ENCODE data around the gene PPIL6. TPM values are rescaled to one million over a fixed set of nuclear protein-coding genes. Genes with fewer than 3 reads are reported as not detected.
A peak's percentile ranks its signal among the peaks of the same experiment; 100 is the strongest.

Gene PPIL6
- total and polyA plus RNA-seq, 4 donors, result 0.17 to 0.51 (median 0.30) TPM

DNA sequence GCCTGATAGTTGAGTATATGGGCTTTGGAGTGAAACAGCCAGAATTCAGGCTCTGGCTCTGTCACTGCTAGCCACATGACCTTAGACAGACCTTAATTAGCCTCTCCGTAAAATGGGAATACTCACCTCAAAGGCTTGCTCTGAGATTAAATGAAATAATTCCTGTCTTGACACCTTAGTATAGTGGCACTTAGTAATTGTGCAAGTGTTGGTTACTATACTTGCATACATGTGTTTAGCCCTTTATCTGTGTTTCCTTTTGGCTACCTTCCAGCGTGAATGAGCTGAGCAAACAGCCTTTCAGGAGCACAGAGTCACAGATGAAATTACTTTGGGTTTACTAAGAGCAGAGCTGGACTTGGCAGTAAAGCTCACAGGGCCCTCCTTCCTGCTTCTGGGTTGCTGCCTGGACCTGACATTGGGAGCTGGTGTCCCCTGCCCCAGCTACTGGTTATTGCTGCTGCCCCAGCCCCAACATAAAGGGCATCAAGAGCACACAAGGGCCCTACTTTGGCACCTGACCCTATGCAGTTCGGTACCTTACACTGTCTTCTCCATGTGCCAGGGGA is 90.9 kb downstream of the PPIL6 start:
- Histone ChIP-seq H3K9me3 (ENCODE audit: control insufficient read depth in 4 of 4, low read length in 3 of 4) (no peaks in the 10 kb centered on the region), H3K9ac (ENCODE audit: low read depth in 1 of 2, low read length in 2 of 2) (no peak overlapping the region), H3K4me3 (ENCODE audit: low read depth in 1 of 3, low read length in 3 of 3) (no peak overlapping the region), H3K27ac (ENCODE audit: low read depth in 1 of 2, low read length in 2 of 2) (no peak overlapping the region), H3K36me3 (ENCODE audit: control insufficient read depth in 4 of 4, insufficient read depth in 3 of 4, low read depth in 1 of 4, low read length in 3 of 4) (peaks cover 0 to 4% (median 1%) of the 10 kb centered on the region in 4 donors), H3K27me3 (ENCODE audit: control insufficient read depth in 4 of 4, insufficient read depth in 4 of 4, low read length in 3 of 4) (no peaks in the 10 kb centered on the region), H3K4me1 (ENCODE audit: control insufficient read depth in 4 of 4, insufficient read depth in 4 of 4, low read length in 3 of 4) (peaks cover 4 to 12% (median 6%) of the 10 kb centered on the region in 4 donors)
- no peak for DNase-seq (ENCODE audit: low spot score)
- 41% methylated on average over 3 of the region's 3 CpGs for WGBS
- TF ChIP-seq YY1 (IDR thresholded peaks at IDR 0.05) (no peak), RAD21 (IDR thresholded peaks at IDR 0.05) (peak in 1 of 2 donors; percentile 54), MAX (IDR thresholded peaks at IDR 0.05) (peak; percentile 13)

DNA sequence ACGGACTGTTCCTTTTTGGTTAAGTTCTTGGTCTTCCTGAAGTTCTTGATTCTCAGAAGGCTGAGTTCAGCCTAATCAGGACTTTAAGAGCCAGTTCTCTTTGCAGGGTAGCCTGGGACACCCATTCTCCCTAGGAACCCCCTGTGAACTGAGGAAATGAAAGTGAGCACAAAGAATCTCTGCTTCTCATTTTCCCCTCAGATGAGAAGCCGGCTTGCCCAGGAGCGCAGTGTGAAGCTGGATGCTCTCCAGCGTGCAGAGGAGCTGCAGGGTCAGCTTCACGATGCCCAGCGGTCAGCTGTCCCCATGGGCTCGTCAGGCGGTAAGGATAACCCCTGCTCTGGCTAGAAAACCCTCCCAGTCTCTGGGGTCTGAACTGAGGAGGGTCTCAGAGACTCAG is 92.2 kb downstream of the PPIL6 start:
- H3K9ac ChIP-seq (ENCODE audit: low read depth in 1 of 2, low read length in 2 of 2), result no peak overlapping the region
- TF ChIP-seq RAD21 (IDR thresholded peaks at IDR 0.05), result no peak
- no peak for TF ChIP-seq TAF1 (conservative IDR thresholded peaks at IDR 0.05)
- TF ChIP-seq ATF3 (IDR thresholded peaks at IDR 0.05), result no peak
- TF ChIP-seq GABPA (IDR thresholded peaks at IDR 0.05 in 1 of 2, conservative IDR thresholded peaks at IDR 0.05 in 1 of 2), result no peak
- H3K4me3 ChIP-seq (ENCODE audit: low read depth in 1 of 3, low read length in 3 of 3), result no peak overlapping the region
- H3K4me1 ChIP-seq (ENCODE audit: control insufficient read depth in 4 of 4, insufficient read depth in 4 of 4, low read length in 3 of 4), result peaks cover 4 to 12% (median 6%) of the 10 kb centered on the region in 4 donors
- DNase-seq (ENCODE audit: low spot score), result no peak
- no peaks in the 10 kb centered on the region for H3K9me3 ChIP-seq (ENCODE audit: control insufficient read depth in 4 of 4, low read length in 3 of 4)
- H3K36me3 ChIP-seq (ENCODE audit: control insufficient read depth in 4 of 4, insufficient read depth in 3 of 4, low read depth in 1 of 4, low read length in 3 of 4), result no peaks in the 10 kb centered on the region
- no peaks in the 10 kb centered on the region for H3K27me3 ChIP-seq (ENCODE audit: control insufficient read depth in 4 of 4, insufficient read depth in 4 of 4, low read length in 3 of 4)
- no peak overlapping the region for H3K27ac ChIP-seq (ENCODE audit: low read depth in 1 of 2, low read length in 2 of 2)
- WGBS, result 87% methylated on average over 8 of the region's 8 CpGs

DNA sequence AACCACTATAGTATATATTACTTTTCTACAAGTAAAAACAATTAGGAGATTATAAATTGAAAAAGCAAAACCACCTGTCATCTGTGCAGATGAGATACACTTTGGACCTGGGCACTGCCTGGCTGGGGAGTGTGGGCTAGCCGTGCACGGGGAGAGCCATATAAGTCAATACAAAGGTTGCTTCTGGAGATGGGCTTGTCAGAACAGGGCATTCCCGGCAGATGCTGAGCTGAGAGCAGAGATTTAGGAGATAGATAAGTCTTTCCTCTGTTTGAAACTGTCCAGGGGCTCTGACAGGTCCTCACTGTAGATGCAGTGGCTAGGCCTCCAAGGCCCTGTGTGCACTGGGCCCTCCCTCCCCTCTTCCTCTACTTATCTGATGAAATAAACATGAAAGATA is 92.6 kb downstream of the PPIL6 start:
- Histone ChIP-seq H3K4me3 (ENCODE audit: low read depth in 1 of 3, low read length in 3 of 3) (no peak overlapping the region), H3K9ac (ENCODE audit: low read depth in 1 of 2, low read length in 2 of 2) (no peak overlapping the region), H3K27ac (ENCODE audit: low read depth in 1 of 2, low read length in 2 of 2) (no peak overlapping the region), H3K9me3 (ENCODE audit: control insufficient read depth in 4 of 4, low read length in 3 of 4) (no peaks in the 10 kb centered on the region), H3K27me3 (ENCODE audit: control insufficient read depth in 4 of 4, insufficient read depth in 4 of 4, low read length in 3 of 4) (no peaks in the 10 kb centered on the region), H3K36me3 (ENCODE audit: control insufficient read depth in 4 of 4, insufficient read depth in 3 of 4, low read depth in 1 of 4, low read length in 3 of 4) (no peaks in the 10 kb centered on the region), H3K4me1 (ENCODE audit: control insufficient read depth in 4 of 4, insufficient read depth in 4 of 4, low read length in 3 of 4) (peaks cover 4 to 12% (median 6%) of the 10 kb centered on the region in 4 donors)
- no peak for DNase-seq (ENCODE audit: low spot score)
- 42% methylated on average over 3 of the region's 3 CpGs for WGBS
- no peak for TF ChIP-seq RXRA (IDR thresholded peaks at IDR 0.05)
- peak in 1 of 2 donors; percentile 51 for TF ChIP-seq HNF4A (conservative IDR thresholded peaks at IDR 0.05)

GRCh38 chr6:109345986-109346385 is 94.4 kb downstream of the PPIL6 start:
- no peak for DNase-seq (ENCODE audit: low spot score)
- no peaks in the 10 kb centered on the region for H3K27me3 ChIP-seq (ENCODE audit: control insufficient read depth in 4 of 4, insufficient read depth in 4 of 4, low read length in 3 of 4)
- 93% methylated on average over 4 of the region's 4 CpGs for WGBS
- H3K4me1 ChIP-seq (ENCODE audit: control insufficient read depth in 4 of 4, insufficient read depth in 4 of 4, low read length in 3 of 4), result peaks cover 4 to 12% (median 6%) of the 10 kb centered on the region in 4 donors
- no peaks in the 10 kb centered on the region for H3K9me3 ChIP-seq (ENCODE audit: control insufficient read depth in 4 of 4, low read length in 3 of 4)
- H3K27ac ChIP-seq (ENCODE audit: low read depth in 1 of 2, low read length in 2 of 2), result no peak overlapping the region
- H3K4me3 ChIP-seq (ENCODE audit: low read depth in 1 of 3, low read length in 3 of 3), result no peak overlapping the region
- no peaks in the 10 kb centered on the region for H3K36me3 ChIP-seq (ENCODE audit: control insufficient read depth in 4 of 4, insufficient read depth in 3 of 4, low read depth in 1 of 4, low read length in 3 of 4)
- no peak overlapping the region for H3K9ac ChIP-seq (ENCODE audit: low read depth in 1 of 2, low read length in 2 of 2)
- no peak for TF ChIP-seq ZBTB33 (IDR thresholded peaks at IDR 0.05)
- no peak for TF ChIP-seq ATF3 (IDR thresholded peaks at IDR 0.05)
- TF ChIP-seq YY1 (IDR thresholded peaks at IDR 0.05), result no peak
- TF ChIP-seq RAD21 (IDR thresholded peaks at IDR 0.05), result no peak
- no peak for TF ChIP-seq HNF4G (IDR thresholded peaks at IDR 0.05)
- TF ChIP-seq NR2F2 (IDR thresholded peaks at IDR 0.05), result no peak
- TF ChIP-seq, protein P1, sequence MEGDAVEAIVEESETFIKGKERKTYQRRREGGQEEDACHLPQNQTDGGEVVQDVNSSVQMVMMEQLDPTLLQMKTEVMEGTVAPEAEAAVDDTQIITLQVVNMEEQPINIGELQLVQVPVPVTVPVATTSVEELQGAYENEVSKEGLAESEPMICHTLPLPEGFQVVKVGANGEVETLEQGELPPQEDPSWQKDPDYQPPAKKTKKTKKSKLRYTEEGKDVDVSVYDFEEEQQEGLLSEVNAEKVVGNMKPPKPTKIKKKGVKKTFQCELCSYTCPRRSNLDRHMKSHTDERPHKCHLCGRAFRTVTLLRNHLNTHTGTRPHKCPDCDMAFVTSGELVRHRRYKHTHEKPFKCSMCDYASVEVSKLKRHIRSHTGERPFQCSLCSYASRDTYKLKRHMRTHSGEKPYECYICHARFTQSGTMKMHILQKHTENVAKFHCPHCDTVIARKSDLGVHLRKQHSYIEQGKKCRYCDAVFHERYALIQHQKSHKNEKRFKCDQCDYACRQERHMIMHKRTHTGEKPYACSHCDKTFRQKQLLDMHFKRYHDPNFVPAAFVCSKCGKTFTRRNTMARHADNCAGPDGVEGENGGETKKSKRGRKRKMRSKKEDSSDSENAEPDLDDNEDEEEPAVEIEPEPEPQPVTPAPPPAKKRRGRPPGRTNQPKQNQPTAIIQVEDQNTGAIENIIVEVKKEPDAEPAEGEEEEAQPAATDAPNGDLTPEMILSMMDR (IDR thresholded peaks at IDR 0.05; ENCODE audit: low read depth, low read length, missing input control), result no peak
- no peak for TF ChIP-seq FOXA2 (IDR thresholded peaks at IDR 0.05)
- TF ChIP-seq TAF1 (conservative IDR thresholded peaks at IDR 0.05), result no peak
- TF ChIP-seq EGR1 (IDR thresholded peaks at IDR 0.05; ENCODE audit: low read depth in 2 of 2), result no peak
- TF ChIP-seq HNF4A (conservative IDR thresholded peaks at IDR 0.05), result no peak
- no peak for TF ChIP-seq RXRA (IDR thresholded peaks at IDR 0.05)
- no peak for TF ChIP-seq SP1 (IDR thresholded peaks at IDR 0.05)
